Spinal cord (tissue), 10 donors: Measurements from ENCODE around the gene NIPSNAP2. TPM values are rescaled to one million over a fixed set of nuclear protein-coding genes. Genes with fewer than 3 reads are reported as not detected.

Experiments used
- DNase-seq, 6 donors: peaks; one replicate each; pipeline versions ENCODE4 v3.0.0 to v3.0.0-alpha.2; 2013 to 2015; ENCODE audit warnings: low spot score in 6 of 6, low read depth in 4 of 6
- H3K27ac ChIP-seq: one replicate; pipeline ENCODE4 v1.5.1; 2013; ENCODE audit warnings: low read depth, low read length, control low read depth
- H3K27me3 ChIP-seq: one replicate; pipeline ENCODE4 v1.6.1; 2013; ENCODE audit warnings: low read length; ENCODE audit not compliant: control insufficient read depth, insufficient read depth
- H3K36me3 ChIP-seq: one replicate; pipeline ENCODE4 v1.6.1; 2013; ENCODE audit warnings: low read length; ENCODE audit not compliant: control insufficient read depth, insufficient read depth
- H3K4me1 ChIP-seq: one replicate; pipeline ENCODE4 v1.6.1; 2013; ENCODE audit warnings: low read length; ENCODE audit not compliant: control insufficient read depth, insufficient read depth
- H3K4me3 ChIP-seq: one replicate; pipeline ENCODE4 v1.5.1; 2013; ENCODE audit warnings: low read depth, low read length, control low read depth
- H3K9me3 ChIP-seq: one replicate; pipeline ENCODE4 v1.6.1; 2013; ENCODE audit warnings: low read length; ENCODE audit not compliant: control insufficient read depth, insufficient read depth
- WGBS: methylation state at CpG from one replicate; pipeline ENCODE4 v1.1.5; 2013; ENCODE audit warnings: missing lambda C conversion rate; ENCODE audit not compliant: insufficient coverage; 5-methylcytosine and 5-hydroxymethylcytosine counted together
- polyA plus RNA-seq, 2 donors: library from polyadenylated mRNA; unstranded; fragments of 120-200 nt; gene quantifications; one replicate each; pipeline ENCODE4 v1.2.1, GENCODE V29; 2013; ENCODE audit not compliant: insufficient read length in 2 of 2
- total RNA-seq, 2 donors: library from RNA; depleted of rRNA in 1 of 2; stranded (reverse); fragments of 120-200 nt in 1 of 2; fragments of >200 nt in 1 of 2; gene quantifications; one replicate each; pipeline versions ENCODE4 v1.2.3 to v1.2.4, GENCODE V29; 2013 to 2014
- donor health status: healthy.

Gene NIPSNAP2
- total and polyA plus RNA-seq, 4 donors: 70.9 to 95.7 (median 81.5) TPM

DNA sequence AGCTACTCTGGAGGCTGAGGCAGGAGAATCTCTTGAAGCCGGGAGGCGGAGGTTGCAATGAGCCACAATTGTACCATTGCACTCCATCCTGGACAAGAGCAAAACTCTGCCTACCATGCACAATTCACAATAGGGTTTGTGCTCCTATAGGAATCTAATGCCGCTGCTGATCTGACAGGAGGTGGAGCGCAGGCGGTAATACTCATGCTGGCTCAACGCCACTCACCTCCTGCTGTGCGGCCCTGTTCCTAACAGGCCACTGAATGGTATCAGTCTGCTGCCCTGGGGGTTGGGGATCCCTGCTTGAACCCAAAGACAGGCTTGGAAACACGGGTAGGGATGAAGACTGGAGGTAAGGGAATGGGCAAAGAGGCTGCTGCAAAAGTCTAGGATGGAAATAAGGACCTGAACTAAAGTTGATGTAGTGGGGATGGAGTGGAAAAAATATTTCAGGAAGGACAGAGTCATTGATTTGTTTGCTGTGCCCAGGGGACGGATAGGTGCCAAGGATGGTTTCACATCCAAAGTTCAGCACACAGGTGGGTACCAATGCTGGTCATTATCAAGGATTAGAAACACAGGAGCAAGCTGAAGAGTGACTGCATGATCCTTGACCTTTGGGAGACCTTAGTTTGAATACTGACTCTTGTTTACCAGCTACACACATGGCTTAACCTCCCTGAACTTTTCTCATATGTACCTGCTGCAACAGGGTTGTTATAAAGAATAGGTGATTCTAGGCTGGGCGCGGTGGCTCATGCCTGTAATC is 10.5 kb upstream of the NIPSNAP2 start:
- WGBS: 88% methylated on average over 11 of the region's 11 CpGs
- H3K9me3 ChIP-seq: no peaks in the 10 kb centered on the region
- H3K4me3 ChIP-seq: no peak overlapping the region
- H3K27me3 ChIP-seq: no peaks in the 10 kb centered on the region
- no peak overlapping the region for H3K27ac ChIP-seq
- no peak for DNase-seq
- H3K36me3 ChIP-seq: peaks cover 26% of the 10 kb centered on the region
- peaks cover 12% of the 10 kb centered on the region for H3K4me1 ChIP-seq

- no peak overlapping the region for H3K4me3 ChIP-seq
- no peaks in the 10 kb centered on the region for H3K9me3 ChIP-seq
- whole genome bisulfite sequencing: 96% methylated on average over 4 of the region's 4 CpGs
- peaks cover 26% of the 10 kb centered on the region for H3K36me3 ChIP-seq
- H3K27ac ChIP-seq: no peak overlapping the region
- no peaks in the 10 kb centered on the region for H3K27me3 ChIP-seq
- no peak for DNase-seq
- peaks cover 7% of the 10 kb centered on the region for H3K4me1 ChIP-seq
Observed at GRCh38 chr7:55957190-55957589, 7.2 kb upstream of the NIPSNAP2 start.

DNA sequence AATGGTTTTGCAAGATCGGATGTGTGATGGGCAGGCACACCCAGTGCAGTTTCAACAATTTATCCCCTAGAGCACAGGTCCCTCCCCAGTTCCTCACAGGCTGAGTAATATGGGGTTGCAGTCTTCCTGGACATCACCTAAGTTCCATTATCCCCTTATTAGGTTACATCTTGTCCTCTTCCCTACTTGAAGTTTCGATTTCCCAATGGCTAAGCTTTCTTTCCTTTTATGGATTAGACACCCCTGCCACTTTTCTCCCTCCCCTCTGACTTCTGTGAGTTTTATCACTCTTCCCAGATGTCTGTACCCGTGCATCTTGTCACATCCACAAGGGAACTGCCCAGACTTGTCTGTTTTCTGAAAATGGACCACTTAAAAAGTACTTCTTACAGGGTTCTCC is 2.4 kb upstream of the NIPSNAP2 start:
- H3K9me3 ChIP-seq: no peaks in the 10 kb centered on the region
- peaks cover 22% of the 10 kb centered on the region for H3K4me1 ChIP-seq
- 83% methylated on average over 2 of the region's 3 CpGs for WGBS
- H3K36me3 ChIP-seq: peaks cover 6% of the 10 kb centered on the region
- no peak overlapping the region for H3K4me3 ChIP-seq
- no peak overlapping the region for H3K27ac ChIP-seq
- H3K27me3 ChIP-seq: no peaks in the 10 kb centered on the region
- DNase-seq: no peak

DNA sequence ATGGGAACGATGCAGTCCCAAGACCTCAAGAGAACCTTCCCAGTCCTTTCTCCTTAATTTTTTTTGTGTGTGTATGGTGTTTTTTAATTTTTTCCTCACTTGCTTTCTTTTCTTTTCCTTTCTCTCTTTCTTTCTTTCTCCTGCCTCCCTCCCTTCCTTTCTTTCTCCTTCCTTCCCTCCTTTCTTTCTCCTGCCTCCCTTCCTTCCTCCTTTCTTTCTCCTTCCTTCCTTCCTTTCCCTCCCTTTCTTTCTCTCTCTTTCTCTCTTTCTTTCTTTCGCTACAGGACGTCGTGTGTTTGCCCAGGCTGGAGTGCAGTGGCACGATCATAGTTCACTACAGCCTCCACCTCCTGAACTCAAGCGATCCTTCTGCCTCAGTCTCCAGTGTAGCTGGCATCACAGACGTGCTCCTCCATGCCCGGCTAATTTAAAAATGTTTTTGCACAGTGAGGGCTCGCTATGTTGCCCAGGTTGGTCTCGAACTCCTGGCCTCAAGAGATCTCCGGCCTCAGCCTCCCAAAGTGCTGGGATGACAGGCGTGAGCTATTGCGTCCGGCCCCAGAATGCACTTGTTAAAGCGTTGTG is 709 bp upstream of the NIPSNAP2 start:
- Histone ChIP-seq H3K9me3 (no peaks in the 10 kb centered on the region), H3K27ac (no peak overlapping the region), H3K36me3 (peaks cover 13% of the 10 kb centered on the region), H3K27me3 (no peaks in the 10 kb centered on the region), H3K4me1 (peaks cover 22% of the 10 kb centered on the region), H3K4me3 (no peak overlapping the region)
- DNase-seq: no peak
- WGBS: 77% methylated on average over 8 of the region's 15 CpGs

DNA sequence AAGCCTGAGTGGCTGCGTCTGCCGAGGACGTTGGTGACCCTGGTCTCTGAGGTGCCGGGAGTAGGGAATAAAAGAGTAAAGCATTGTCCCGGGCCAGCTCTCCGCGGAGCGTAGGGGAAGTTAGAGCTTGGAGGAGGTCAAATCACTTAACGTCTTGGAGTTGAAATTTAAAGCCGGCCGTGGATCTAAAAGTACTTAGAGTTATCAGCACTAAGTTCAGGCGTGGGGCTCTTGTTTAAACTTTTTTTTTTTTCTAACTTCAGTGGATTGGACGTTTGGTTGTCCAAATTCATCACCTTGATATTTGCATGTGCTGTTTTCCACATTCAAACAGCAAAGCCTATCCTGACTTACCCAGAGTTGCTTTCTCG is 700 bp downstream of the NIPSNAP2 start:
- WGBS: 0% methylated on average over 11 of the region's 14 CpGs
- no peaks in the 10 kb centered on the region for H3K27me3 ChIP-seq
- H3K4me3 ChIP-seq: peak overlapping the region; percentile 56
- H3K27ac ChIP-seq: peak overlapping the region; percentile 57
- no peak for DNase-seq
- no peaks in the 10 kb centered on the region for H3K9me3 ChIP-seq
- H3K4me1 ChIP-seq: peaks cover 22% of the 10 kb centered on the region
- peaks cover 26% of the 10 kb centered on the region for H3K36me3 ChIP-seq

DNA sequence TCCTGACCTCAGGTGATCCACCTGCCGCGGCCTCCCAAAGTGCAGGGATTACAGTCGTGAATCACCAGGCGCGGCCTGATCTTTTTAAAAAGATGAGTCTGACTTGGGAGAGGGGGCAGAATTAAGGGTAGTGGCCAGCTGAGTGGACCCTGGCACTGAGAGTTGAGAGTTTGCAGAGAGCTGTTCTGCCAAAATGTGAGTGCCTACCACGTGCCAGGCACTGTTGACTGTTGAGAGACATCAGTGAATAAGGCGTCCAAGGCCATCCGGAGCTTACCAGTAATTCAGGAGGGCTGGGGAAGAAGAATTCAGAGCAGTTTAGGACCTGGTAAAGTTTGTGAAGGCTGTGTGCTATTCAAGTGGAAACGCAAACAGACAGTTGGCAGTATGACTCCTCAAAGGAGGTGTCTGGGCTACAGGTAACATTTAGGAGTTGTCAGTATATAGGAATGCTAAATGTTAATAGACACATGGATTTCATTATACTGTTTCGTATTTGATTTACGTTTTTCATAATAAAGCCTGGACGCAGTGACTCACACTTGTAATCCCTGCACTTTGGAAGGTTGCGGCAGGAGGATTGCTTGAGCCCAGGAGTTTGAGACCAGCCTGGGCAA is 1.5 kb downstream of the NIPSNAP2 start:
- Histone ChIP-seq H3K27ac (no peak overlapping the region), H3K4me3 (no peak overlapping the region), H3K4me1 (peaks cover 27% of the 10 kb centered on the region), H3K36me3 (peaks cover 30% of the 10 kb centered on the region), H3K27me3 (no peaks in the 10 kb centered on the region), H3K9me3 (no peaks in the 10 kb centered on the region)
- DNase-seq: peak in 1 of 6 donors; percentile 18
- WGBS: 80% methylated on average over 9 of the region's 13 CpGs

DNA sequence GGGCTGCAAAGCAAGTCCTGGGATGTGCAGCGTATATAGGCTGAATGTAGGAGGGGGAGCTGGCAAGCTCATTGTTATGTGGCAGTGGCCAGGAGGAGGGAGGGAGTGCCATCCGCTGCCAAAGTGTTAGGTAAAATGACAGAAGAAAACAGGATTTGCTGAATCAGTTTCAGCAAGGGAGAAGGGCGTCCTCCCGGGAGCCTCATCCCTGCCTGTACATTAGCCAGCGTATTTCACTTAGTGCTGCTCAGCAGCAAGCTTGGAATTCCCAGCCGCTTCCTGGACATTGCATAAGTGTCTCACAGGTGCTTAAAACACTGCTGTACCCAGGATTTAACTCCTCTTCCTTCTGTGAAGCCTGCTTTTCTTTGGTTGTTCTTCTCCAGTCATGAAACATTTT is 2.5 kb downstream of the NIPSNAP2 start:
- Histone ChIP-seq H3K27me3 (no peaks in the 10 kb centered on the region), H3K9me3 (no peaks in the 10 kb centered on the region), H3K27ac (no peak overlapping the region), H3K36me3 (peaks cover 30% of the 10 kb centered on the region), H3K4me3 (no peak overlapping the region), H3K4me1 (peaks cover 29% of the 10 kb centered on the region)
- WGBS: 77% methylated on average over 6 of the region's 6 CpGs
- peak in 1 of 6 donors; percentile 6 for DNase-seq

DNA sequence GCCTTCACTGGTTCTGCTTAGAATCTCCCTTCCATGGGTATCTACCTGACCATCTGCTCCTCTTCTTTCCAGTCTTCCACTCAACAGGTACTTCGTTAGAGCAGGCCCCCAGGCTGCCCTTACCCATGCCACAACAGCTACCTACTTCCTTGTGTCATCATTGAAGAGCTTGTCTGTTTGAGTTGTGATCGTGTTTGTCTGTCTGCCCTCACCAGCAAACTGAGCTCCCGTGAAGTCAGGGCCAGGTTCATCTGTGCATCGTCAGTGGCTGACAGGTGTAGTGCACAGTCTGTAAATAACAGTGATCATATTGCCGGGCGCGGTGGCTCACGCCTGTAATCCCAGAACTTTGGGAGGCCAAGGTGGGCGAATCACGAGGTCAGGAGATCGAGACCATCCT is 5.0 kb downstream of the NIPSNAP2 start:
- DNase-seq: no peak
- H3K36me3 ChIP-seq: peaks cover 30% of the 10 kb centered on the region
- no peak overlapping the region for H3K4me3 ChIP-seq
- peaks cover 24% of the 10 kb centered on the region for H3K4me1 ChIP-seq
- H3K27ac ChIP-seq: no peak overlapping the region
- 98% methylated on average over 6 of the region's 11 CpGs for WGBS
- no peaks in the 10 kb centered on the region for H3K27me3 ChIP-seq
- no peaks in the 10 kb centered on the region for H3K9me3 ChIP-seq

DNA sequence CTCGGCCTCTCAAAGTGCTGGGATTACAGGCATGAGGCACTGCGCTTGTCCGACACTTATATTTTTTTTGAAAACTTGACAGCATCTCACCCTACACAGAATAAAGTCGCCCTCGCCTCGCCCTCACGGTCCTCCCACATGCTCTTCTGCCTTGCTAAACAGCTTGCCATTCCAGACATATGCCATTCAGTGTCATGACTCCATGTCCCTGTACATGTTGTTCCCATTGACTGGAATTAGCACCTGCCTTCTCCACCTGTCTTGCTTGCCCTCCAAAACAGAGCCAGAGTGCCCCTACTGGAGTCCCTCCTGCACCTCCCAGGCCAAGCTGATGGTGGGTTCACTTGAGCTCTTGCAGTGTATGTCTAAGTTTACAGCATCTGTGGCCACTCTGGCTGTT is 6.2 kb downstream of the NIPSNAP2 start:
- no peaks in the 10 kb centered on the region for H3K9me3 ChIP-seq
- H3K4me1 ChIP-seq: peaks cover 21% of the 10 kb centered on the region
- H3K36me3 ChIP-seq: peaks cover 32% of the 10 kb centered on the region
- DNase-seq: no peak
- H3K27me3 ChIP-seq: no peaks in the 10 kb centered on the region
- no peak overlapping the region for H3K4me3 ChIP-seq
- H3K27ac ChIP-seq: no peak overlapping the region
- 96% methylated on average over 7 of the region's 7 CpGs for WGBS

DNA sequence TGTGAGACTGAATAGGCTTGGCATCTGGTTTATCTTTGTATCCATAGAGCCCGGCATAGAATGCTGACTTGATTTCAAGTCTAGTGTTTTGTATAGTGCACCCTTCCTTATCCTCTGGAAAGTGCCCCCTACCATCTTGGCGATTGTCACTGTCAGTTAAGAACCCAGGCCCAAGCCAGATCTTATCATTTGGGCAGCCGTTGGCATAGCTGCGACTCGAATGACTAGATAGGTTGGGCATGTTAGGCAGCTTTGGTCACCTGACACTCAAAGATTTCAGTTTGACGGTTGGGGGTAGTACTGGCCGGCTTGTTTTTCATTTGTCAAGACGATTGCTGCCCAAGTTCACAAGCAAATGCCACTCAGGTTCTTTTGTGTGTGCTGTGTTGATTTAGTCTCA is 6.6 kb downstream of the NIPSNAP2 start:
- Histone ChIP-seq H3K9me3 (no peaks in the 10 kb centered on the region), H3K4me3 (no peak overlapping the region), H3K4me1 (peaks cover 17% of the 10 kb centered on the region), H3K36me3 (peaks cover 32% of the 10 kb centered on the region), H3K27ac (no peak overlapping the region), H3K27me3 (no peaks in the 10 kb centered on the region)
- no peak for DNase-seq
- WGBS: 75% methylated on average over 4 of the region's 8 CpGs
